Limb (tissue), 2 donors: Measurements from ENCODE around the gene TNNT1.
"Not testable (repeated sequence)": the region's sequence is repeated elsewhere in the genome, so short reads cannot be mapped to it uniquely, and the experiment has no call there.

Experiments used
- DNase-seq, 2 donors: peaks; one replicate each; pipeline ENCODE4 v3.0.0-alpha.2; 2016; ENCODE audit errors: extremely low spot score in 2 of 2

TNNT1 gene

DNA sequence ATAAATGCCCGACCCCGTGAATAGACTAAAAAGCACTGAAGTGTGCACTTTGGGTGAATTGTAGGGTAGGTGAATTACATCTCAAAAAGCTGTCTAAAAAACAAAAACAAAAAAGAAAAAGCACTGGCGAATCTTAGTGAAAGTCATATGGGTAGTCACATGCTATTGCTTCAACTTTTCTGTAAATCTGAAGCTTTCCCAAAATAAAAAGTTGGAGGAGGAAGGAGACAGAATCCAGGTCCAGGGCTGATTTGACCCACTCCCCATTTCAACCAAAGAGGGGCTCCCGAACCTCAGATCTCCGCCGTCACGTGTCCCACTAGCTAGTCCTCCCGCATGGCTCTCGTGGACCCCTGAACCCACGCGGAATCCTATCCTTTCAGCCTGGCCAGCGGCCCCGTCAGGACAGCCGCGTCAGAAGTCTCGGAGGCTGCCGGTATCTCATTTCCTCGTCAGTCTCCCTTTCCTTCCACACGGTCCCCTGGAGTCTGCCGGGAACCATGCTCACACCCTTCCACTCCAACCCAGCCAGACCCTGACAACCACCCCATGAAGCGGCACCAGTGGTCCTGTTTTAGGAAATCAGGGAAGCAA is 37.7 kb downstream of the TNNT1 start:
- DNase-seq: no peak

DNA sequence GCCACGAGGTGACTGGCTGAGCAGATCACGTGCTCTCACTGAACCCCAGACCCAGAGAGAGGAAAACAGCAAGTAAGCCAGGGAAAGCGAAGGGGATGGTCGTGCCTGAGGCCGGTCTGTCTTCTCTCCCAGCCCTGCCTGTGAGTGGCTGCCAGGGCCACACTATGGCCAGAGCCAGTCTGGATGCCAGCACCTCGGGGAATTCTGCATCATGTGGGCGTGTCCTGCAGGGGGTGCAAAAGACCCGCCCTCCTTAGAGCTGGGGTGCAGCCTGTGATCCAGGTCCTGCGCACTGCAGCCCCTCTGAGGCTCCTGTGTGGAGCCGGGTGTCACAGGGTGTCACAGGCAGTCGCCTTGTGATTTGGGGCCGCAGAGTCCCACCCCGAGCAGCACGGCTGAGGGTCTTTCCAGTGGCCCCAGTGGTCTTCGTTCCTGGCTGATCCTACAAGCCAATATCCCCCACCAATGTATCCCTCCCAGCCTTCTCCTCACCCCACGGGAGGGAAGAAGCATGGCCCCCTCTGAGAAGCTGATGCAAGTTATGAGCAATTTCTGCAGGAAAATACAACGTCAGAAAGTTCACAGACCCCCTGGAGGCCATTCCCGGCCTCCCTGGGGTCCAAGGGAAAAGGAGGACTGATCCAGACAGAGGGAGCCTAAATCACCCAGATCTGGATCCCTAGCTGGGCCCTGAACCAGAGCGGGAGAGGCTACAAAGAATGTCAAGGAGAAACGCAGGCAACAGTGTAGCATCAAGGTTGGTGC is 39.3 kb downstream of the TNNT1 start:
- peak in 1 of 2 donors; percentile 32 for DNase-seq

DNA sequence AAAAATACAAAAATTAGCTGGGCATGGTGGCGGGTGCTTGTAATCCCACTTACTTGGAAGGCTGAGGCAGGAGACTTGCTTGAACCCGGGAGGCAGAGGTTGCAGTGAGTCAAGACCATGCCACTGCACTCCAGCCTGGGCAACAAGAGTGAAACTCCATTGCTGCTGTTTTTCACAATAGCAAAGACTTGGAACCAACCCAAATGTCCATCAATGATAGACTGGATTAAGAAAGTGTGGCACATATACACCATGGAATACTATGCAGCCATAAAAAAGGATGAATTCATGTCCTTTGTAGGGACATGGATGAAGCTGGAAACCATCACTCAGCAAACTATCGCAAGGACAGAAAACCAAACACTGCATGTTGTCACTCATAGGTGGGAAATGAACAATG is 41.8 kb downstream of the TNNT1 start:
- DNase-seq: not testable (repeated sequence)

DNA sequence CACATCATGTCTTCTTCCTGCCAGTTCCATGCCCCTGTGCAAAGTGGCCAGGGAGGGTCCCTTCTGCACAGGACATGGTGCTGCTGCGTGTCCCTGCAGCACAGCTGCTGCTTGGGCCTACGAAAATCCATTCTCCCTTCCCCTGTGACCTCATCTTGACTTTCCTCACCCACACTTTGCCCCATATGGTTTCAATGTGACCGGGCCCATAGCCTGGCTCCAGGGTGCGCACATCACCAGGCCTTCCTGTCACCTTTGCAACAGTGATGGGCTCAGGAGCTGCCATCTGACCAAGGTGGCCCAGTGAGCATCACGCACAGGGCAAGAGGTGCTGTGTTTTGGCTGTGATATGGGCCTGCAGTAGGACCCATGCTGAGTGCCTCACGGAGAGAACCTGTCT is 42.4 kb downstream of the TNNT1 start:
- DNase-seq: no peak

DNA sequence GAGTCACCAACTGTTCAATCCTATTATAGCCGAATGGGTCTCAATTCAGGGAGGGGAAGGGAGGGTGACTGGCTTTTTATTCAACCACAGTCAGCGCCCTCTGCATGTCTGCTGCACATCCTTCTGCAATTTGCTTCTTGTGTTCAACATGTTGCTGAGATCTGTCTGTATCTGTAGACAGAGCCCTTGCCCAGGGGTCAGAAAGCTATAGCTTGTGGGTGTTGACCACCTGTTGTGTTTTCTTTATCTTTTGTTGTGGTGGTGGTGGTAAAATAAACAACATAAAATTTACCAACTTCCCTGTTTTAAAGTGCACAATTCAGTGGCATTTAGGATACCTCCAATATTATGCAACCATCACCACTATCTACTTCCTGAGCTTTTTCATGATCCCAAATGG is 43.8 kb downstream of the TNNT1 start:
- DNase-seq: no peak

DNA sequence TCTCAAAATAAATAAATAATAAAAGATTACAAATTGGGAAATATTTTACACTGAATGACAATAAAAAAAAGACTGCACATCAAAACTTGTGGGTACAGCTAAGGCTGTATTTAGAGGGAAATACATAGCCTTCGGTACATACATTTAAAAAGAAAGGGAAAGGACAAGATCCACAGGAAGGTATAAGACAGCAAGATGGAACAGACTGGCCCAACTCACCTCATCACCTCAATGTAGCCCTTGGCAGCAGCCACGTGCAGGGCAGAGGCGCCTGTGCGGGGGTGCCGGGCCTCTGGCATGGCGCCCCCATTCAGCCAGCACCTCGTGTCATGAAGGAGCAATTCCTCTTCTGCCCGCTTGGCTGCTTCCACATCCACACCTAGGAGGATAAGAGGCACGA is 45.8 kb downstream of the TNNT1 start:
- no peak for DNase-seq

DNA sequence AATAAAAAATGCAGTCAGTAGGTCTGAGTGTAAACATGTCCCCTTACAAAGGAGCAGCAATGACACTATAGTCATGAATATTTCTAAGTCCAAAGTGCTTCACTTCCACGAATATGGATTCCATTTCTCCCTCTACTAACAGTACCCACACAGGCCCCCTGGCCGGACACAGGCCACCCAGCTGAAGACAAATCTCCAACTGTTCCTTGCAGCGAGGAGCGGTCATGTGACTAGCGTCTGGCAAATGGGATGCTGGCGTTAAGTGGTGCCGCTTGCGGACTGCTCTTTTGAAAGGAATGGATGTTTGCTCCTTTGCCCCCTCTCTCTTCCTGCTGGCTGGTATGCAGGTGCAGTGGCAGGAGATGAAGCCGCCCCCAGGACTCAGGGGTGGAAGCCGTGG is 47.7 kb downstream of the TNNT1 start:
- DNase-seq: no peak

DNA sequence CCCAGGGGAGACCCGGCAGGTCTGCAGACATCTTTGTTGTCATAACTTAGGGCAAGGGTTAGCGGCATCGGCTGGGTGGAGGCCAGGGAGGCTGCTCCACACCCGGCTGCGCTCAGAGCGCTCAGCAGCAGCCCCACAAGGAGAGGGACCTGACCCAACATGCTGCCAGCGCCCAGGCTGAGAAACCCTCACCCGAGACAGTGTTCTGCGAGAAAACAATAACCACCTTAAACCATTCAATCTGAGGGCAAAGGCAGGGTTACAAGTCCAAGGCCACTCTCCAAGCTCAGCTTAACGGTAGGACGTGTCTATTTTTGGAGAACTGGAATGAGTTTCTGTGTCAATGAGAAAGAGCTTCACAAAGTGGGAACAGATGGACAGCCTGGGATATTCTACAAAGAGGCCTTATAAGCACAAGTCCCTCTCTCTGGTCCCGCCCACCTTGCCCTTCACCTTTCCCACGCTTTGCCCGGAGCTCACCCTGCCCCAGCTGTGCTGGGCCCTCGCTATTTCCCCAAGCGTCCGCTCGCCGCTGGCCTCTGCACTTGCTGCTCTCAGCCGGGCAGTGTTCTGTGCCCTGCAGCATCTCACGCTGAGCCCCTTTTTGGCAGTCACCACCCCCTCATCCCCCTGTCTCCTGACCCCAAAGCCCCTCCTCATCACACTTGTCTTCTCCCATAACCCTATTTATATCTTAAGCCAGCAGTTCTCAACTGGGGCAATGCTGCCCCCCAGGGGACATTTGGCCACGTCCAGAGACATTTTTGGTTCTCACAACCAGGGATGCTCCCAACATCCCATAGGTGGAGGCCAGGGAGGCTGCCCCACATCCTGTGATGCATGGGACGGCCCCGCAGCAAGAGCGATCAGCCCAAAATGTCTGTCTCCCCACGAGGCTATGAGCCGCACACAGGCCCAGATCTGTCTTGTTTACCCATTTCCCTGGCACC is 49.2 kb downstream of the TNNT1 start:
- peak in 1 of 2 donors; percentile 24 for DNase-seq

DNA sequence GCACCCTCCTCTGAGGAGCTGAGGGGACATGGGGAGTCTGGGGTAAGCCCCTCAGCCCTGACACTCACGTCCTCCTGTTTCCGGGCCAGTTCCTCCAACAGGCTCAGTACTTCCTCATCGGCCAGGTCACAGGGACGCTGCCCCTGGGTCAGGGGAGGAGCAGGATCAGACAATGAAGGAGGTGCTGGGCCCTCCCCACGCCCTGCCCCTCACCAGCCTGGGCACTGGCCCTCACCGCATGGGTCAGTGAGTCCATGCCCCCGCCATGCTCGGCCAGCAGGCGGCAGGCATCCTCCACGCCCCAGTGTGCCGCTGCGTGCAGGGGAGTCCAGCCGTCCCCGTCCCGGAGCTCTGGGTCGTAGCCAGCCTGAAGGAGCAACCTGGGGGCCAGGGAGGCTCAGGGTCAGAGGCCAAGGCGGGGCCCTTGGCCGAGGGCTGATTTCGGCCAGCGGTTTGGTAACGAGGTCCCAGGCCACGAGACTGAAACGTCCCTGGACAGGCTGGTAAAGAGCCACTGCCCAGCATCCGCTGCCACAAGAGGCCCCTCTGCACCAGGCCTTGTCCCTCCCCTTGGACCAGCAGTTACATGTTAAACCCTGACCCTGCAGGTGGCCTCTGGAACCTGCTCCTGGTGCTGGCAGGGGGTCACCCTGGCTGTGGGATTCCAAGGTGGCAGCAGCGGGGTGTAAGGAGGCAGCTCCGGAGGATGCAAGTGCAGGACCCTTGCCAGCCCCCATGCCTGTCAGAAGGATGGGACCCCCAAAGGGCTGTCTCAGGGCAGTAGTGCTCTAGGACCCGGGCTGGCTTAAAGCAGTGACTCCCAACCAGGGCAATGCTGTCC is 50.1 kb downstream of the TNNT1 start:
- DNase-seq: peak in 1 of 2 donors; percentile 33

DNA sequence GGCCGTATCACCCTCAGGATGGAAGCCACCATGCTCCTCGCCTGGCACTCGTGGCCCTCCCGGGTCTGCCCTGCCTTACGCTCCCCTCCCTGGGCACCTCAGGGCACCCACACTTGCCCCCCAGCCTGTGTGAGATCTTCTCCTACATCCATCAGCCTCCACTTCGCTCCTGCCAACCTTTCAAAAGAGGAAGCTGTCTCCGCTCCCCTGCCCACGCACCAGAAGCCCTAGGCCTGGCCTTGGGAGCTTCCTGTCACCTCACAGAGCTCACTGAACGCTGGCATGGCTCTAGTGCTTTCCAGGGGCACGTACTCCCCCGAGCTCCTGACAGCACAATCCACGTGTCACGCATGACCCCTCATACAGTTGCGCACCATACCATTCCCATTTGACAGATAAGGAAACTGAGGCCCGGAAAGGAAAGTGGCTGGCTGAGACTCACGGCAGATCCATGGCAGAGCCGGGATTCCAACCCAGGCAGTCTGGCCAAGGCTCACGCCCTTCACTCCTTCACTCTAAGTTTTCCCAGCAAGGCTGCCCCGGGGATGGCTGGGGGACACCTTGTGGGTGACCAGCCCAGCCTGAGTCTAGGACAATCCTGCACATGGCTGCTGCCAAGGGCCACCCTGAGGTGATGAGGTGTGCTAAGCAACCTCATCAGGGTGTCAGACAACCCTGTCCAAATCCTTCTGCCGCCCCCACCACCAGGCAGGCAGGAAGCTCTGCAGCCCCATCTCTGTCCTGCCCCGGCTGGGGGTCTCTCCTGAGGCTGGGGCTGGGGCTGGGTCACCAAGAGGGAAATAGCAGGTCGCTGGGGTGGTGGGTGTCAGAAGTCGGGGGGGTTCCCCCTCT is 50.9 kb downstream of the TNNT1 start:
- DNase-seq: peak in 1 of 2 donors; percentile 25

DNA sequence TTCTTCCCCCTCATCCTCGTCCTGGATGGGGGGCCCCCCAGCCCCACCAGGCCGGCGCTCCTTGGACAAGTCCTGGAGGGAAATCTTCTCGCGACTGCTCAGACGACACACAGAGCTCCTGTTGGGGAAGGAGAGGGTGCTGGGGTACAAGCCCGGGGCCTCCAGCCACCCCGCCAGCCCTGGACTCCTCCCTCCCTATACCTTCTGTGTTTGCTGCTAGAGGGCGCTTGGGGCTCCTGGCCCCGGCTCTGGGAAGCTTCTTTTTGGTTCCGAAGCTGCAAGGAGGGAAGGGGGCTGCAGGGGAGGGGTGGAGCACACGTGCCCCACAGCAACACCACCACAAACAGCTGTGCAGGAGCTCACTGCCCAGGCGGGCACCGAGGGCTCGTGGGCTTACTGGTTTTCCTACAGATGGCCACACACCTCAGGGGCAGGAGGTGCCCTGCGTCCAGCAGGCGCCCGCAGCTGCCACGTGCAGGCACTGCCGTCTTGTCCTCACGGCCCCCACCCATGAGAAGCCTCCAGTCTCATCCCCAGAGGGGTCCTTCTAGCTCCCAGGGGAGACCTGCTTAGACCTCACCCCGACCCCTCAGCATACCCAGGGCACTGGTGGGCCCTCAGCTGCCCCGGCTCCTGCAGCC is 52.8 kb downstream of the TNNT1 start:
- DNase-seq: peak in 1 of 2 donors; percentile 28

DNA sequence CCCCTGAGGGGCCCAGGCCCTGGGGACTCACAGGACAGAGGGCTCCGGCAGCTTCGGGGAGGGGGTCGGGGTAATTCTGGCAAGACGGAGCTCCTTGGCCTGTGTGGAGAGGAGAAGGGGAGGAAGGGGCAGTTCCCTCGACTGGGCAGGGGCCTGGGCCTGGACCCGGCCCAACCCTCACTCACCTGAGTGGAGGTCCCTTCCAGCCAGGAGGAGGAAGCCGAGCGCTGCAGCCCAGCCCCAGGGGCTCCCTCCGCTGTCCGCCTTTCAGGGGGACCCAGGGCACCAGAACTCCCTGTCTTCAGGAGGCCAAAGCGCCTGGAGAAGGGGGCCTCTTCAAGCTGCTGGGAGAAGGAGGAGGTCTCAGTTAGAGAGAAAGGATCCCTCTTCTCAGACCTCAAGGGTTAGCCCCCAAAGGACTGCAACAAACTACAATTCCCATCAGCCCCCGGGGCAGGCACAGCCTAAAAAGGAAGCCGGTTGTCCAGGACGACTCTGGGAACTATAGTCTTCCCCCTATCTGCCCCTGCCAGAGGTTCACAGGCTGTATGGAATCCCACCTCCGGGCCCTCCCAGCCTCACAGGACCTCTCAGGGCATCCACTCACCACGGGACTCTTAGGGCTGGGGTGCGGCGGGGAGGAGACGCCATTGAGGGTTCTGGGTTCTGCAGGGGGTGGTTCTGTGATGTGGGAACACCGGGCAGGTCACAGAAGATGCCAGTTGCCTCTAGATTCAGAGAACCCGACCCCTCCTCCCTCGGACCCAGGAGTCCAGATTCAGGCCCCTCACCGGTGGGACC is 53.5 kb downstream of the TNNT1 start:
- DNase-seq: peak in 1 of 2 donors; percentile 34

DNA sequence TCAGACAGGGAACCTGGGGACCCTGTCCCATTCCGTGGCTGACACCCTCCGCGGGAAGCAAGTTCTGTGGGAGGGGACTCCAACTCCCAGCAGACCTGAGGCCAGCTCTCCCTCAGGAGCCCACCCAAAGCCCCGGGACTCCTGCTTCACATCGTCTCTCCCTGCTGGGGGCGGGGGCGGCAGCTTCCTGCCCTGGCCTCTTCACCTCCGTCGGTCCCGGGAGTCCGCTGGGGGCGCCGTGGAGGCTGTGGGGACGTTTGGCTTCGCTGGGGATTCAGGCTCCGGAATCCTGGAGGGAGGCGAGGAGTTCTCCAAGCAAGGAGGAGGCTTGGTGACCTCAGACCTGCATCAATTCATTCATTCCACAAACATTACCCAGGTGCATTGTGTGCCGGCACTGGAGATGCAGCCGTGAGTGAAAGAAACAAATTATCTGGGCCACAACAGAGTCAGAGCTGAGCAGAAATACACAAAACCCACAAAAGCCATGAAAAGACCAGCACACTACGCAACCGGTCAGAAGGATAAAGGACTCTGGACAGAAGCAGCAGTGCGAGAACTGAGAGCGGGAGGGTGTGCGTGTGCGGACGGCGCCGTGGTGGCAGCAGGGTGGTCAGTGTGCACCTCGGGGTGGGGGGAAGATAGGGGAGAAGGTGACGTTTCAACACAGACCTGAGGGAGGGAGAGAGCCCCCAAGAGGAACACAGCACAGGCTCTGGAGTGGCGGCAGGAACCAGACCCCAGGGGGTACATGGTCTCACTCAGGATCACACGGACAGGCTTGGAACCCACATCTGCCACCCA is 54.3 kb downstream of the TNNT1 start:
- peak in 1 of 2 donors; percentile 28 for DNase-seq

DNA sequence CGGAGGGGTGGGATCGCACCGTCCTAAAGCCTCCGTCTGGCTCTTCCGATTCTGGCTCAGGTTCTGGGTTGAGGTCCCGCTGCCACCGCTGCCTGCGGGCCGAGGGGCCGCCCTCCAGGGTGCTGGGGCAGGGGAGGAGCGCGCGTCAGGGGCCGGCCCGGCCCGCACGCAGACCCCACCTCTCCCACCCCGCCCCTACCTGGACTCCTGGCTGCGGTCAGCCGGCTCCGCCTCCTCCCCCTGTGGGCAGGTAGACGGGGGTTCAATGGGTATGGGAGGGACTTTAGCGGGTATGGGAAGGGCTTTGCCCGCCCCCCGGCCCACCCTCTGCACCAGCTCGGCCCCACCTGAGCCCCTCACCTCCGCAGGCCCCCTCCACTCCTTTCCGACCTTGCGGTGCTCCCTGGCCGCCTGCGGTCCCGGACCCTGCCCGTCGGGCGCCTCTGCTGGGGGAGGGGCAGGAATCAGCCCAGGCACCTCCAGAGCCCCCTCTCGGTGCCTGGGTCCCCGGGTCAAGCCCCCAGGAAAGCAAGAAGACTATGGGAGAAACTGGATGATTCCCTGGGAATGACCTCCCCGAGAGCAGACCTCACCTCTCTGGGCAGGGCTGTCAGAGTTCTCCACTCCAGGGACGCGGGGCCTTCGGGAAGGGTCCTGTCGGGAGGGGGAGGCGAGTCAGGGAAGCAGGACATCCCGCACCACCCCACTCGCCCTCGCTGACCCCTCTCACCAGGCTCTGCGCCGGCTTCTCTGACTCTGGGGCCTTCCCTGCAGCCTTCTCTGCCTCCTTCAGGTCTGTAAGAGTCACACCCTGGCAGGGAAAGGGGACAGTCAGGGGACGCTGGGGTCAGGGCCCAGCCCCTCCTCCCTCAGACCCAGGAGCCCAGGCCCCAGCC is 56.3 kb downstream of the TNNT1 start:
- DNase-seq: peak in 1 of 2 donors; percentile 28

DNA sequence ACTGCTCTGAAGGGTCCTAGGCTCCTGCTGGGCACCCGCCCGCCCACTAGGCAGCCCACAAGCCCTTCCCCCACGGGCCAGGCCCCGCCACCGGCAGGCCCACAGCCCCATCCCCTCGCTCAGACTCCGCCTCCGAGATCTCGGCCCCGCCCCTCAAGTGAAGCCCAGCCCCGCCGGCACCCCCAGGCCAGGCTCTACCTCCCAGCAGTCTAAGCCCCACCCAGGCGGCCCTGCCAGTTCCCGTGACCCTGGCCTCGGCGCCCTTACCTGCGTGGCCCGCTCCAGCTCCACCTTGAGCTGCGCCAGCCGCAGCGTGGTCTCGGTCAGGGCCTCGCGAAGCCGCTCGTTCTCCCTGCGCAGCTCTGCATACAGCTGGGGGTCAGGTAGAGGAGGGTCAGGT is 57.1 kb downstream of the TNNT1 start:
- DNase-seq: peak in 1 of 2 donors; percentile 49

DNA sequence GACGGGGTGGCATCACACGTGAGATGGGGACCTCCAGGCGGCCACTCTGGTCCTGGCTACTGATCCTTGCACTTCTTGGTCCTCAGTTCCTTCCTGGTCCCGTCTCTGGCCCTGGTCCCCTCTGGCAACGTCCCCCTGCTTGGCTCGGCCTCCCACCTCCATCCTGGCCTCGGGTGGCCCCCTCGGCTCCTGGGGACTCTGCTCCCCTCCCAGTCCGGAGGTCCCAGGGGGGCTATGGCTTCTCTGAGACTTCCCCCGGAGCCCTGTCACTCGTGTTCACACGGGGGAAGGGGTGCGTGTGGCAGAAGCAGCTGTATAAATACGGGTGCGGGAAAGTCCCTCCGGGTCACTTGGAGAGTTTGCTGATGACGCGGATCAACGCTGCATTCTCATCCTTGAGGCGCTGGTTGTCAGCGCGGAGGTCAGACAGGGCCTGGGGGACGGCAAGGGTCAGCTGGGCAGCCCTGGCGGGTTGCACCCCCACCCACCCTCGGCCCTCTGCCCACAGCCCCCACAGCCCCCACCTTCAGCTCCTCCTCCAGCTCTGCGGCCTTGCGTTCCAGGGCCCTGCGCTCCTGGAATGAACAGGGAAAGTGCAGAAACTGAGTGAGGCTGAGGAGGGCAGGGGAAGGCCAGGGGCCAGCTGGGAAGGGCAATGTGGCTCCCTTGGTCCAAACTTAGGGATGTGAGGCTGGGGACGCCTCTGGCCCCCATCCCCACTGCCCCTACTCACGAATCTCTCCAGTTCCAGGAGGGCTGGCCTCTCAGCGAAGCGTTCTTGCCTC is 57.7 kb downstream of the TNNT1 start:
- DNase-seq: peak in 1 of 2 donors; percentile 35
